GM21367 (cell line): Measurements from ENCODE around the gene MOB3B.

Source experiments
- ATAC-seq: cut with Tn5 transposase; IDR thresholded peaks from one replicate; pipeline ENCODE4 v1.9.1; 2021; ENCODE audit not compliant: unreplicated experiment

MOB3B gene

DNA sequence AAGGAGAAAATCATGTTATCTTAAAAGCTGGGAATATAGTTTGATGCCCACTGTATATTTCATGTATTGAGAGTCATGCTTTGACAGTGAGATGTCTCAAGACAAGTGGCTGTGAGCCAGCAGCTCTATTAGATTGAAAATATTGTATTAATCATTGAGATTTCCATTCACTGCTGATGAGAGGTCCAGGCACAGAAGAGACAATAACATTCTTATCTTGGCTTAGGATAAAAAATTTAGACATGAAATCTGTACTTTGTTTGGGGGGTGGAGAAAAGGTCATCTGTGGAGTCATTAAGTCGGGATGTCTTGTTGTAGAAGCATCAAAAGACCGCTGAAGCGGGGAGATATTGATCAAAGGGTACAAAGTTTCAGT, 134.8 kb downstream of the MOB3B start:
- no peak for ATAC-seq

DNA sequence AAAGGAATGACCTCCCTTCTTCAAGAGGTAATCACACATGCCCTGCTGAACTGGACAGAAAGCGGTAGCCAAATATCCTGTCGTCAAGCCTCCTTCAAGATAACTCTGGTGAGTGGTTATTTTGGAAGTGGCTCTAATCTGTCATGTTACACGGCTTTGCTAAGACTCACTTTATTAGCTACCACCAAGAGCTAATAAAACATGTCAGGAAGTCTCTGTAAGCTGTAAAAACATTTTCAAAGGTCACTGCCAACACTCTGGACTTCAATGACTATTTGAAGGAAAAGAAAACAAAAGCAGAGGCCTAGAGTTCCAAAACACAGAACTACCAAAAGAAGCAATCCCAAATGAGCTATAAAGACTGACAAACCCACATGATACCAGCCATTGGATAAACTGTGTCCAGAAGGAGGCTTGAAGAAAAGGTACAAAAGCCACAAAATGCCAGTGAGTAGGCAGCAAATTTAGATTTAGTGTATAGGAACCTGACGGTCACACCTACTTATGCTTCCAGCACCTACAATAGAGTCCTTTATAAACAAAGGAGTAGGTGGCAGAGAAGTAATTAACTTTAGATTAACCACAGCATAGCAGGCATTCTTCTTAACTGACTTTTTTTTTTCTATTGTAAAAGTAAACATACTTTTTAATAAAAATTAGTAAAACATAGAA, 135.3 kb downstream of the MOB3B start:
- no peak for ATAC-seq

DNA sequence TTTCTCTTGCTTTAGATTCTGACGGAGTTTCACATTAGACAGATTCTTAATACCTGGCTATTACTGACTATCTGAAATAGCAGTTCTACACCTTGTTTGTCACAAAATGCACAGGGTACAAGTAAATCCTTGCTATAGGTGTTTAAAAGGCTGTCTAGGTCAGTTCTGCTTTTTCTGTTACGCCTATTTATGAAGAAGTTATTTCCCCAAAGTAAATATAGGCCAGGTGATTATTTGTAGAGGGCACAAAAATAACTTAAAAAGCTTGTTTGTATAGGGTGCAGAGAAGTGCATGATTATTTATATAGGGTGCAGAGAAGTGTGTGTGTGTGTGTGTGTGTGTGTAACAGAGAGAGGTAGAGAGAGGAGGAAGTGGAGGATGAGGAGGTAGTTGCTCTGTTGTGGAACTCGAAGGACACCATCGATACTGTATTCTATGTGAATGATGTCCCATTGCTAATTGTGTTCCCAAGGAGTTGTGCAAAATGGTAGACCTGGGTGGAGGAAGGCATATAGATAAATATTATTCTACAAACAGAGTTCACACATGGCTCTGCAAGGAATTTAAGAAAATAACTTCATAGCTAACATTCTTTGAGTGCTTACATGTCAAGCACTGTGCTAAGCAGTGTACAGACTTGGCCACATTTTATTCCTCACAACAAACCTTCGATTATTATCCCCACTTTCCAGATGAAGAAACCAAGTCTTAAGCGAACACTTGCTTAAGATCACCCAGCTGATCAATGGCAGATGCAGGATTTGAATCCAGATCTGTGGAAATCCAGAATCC, 136.4 kb downstream of the MOB3B start:
- no peak for ATAC-seq

DNA sequence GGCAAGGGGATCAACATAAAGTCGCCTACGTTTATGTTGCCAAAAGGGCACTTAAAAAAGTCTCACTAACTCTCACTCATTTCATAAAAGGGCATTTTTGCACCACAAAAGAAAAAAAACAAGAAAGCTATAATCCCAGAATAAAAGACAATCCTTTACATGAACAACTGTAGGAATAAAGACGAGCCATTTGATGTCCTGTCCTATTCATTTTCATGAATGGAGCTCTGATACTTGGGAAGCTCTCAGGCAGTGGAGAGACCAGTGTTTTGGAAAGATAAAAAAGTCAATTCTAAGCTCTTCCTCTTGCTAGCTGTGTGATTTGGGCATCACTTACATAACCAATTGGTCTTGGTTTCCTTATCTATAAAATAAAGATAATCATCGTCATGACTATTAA, 137.2 kb downstream of the MOB3B start:
- ATAC-seq, result no peak

DNA sequence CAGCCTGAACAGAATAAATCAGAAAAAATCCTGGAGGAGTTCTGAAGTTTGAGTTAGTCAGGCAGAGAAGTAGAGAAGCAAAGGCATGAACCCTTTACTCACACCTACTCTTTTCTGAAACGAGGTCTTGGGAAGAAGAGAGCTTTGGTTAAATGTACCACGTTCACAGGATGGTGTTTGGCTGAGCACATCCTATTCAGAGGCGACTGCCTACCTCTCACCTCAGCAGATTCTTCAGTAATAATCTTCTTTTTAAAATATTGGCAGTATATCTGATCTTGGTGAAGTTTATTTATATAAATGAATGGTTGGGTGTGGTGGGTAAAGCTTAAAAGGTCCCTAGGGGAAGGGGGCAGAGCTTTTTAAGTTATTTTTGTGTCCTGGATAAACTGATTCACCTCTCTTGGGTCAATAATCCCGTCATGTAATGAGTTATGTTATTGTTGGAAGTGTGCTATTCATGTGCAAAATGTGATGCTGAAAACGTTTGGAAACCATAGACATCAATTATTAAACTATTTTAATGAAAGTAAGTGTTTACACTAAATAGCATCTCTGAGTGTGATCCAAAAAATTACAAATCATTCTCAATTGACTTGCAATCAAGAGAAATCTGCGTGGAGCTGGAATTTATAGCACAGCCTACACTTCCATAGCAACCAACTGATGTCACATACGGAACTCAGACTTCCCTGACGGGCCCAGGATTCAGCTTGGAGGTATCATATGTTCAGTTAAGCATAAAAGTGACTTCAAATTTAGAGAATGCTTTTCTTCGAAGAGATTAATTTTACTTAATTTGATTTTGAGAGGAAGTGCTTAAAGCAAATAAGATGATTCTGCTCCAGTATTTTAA, 138.3 kb downstream of the MOB3B start:
- ATAC-seq, result no peak

DNA sequence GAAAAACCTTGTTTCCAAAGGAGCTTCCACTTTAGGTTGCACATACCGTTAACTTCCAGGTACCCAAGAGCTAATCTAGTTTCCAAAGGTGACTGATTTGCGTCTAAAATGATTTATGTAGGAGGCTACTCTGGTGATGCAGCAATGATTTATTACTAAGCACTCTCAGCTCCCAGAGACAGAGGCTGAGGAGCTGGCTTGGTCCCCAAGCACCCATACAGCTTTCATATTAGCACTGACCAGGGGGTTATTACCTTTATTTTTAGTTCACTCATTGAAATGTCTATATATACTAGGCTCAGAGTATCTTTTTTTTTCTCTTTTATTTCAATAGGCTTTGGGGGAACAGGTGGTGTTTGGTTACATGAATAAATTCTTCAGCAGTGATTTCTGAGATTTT, 141.5 kb downstream of the MOB3B start:
- no peak for ATAC-seq

DNA sequence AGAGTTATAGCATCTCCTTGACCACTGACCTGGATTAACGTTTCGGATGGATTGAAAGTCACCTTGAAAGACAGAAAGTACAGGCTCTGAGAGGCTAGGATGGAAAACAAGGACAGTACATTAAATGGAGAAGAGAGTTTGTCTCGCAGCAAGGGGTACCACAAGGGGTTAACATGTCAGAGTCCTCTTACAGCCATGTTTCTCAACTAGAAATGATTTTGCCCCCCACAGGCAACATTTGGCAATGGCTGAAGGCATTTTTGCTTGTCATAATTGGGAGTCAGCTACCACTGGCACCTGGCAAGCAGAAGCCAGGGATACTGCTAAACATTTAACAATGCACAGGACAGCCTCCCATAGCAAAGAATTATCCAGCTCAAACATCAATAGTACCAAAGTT, 141.9 kb downstream of the MOB3B start:
- no peak for ATAC-seq

DNA sequence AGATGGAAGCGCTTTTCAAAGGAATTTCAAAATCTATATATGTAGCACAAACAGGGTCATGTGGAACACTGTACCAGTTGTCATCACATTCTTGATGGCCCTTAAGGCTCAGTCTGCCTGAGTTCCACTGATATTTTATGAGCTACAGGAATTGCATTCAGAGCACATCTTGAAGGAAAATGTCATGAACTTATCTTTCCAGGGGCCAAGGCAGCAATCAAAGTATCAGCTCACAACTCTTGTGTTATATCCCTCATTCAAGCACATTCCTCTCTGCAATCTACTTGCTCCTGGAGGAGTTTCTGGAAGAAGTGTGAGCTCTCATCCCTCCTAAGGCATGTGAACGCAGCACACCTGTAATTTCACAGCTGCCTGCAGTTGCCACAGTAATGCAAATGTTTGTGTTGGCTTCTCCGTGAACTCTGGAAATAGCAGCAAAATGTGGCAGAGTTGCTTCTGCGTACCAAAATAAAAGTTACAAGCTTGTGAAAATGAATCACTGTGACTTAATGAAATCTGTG, 143.0 kb downstream of the MOB3B start:
- no peak for ATAC-seq

DNA sequence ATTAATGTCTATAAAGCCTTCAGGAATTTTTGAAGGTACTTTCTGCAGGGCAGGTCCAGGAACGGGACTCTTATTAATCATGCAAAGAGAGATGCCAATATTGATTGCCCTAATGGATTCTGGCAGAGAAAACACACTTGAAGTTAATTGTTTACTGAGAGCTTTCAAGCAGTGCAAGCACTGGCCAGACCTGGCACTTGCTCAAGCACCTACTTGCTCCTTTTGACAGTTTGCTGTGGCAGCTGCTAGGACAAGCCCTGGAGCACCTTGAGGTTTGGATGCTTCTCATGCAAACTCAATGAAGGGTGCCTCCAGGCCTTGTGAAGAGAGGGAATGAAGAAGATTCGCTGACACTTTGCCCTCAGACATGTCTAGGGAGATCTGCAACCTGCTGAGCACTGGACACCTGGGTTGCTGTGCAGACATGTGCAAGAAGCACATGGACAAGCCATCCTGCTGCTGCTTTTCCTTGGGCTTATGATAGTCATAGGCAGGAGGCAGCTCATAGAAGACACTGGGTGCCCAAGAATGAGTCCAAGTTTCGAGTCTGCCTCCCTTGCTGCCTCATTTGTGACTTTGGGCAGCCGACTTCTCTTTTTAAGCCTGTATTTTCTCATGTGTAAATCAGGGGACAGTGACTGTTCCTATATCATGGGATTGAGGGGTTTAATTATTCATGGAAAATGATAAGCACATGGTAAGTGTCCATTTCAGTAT, 143.8 kb downstream of the MOB3B start:
- no peak for ATAC-seq

DNA sequence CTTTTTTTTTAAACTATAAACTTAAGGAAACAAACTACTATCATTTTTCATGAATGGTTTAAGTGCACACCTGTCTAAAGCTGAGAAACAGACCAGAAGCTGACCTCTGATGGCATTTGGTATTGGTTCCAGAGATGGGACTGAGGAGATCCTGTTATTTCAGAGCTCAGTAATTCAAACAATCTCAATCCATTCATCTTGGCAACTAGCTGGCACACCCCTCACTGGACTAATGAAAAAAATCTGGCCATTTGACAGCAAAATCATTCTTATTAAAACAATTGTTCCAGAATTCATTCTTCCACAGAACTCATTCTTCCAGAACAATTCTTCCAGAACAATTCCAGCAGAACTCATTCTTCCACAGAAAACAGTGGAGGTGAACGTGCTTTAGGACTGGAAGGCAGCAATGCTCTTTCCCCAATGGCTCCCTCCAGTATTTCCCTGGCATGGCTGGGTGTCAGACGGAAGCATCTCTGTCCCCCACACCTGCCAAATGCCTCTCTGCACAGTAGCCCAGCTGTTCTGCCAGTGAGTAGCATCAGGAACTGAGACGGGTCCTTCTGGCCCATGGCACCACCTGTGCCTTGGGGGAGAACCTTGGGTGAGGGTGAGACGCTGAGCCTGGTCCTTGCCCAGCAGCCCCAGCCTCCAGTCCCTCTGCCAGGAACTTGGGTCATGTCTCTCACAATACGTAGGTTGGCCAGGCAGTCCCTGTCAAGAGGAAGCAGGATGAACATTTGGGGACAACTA, 145.2 kb downstream of the MOB3B start:
- ATAC-seq, result no peak

DNA sequence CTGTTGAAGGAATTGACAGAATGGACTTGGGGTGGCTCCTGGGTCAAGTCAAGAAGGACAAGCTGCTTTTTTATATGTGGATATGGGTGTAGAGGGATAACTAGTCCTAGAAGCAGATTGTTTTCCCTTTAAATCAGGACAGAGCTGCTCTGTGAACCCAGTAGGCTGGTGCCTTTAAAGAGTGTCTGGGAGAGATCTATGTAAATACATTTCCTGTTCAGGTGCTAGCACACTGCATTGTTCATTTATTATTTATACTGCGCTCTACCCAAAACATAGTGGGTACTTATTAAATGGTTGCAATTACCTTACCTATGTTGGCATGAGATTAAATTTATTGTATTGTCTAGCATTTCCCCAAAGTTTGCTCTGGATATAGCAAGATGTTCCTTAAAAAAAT, 146.1 kb downstream of the MOB3B start:
- ATAC-seq, result peak; percentile 38

DNA sequence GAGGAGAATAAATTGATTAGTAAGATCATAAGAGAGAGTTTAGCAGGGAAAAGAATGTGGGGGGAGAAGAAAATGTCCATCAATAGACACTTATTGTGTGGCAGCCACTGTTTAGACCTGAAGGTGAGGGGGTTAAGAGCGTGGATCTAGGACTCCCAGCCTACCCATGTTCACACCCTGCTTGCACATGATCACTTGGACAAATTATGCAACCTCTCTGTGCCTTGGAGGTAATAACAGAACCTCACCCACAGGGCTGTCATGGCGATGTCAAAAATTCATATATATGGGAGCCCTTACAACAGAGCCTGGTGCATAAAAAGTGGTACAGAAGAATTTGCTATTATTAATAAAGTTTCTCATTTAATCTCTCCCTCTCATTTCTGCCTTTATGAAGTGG, 146.6 kb downstream of the MOB3B start:
- no peak for ATAC-seq

DNA sequence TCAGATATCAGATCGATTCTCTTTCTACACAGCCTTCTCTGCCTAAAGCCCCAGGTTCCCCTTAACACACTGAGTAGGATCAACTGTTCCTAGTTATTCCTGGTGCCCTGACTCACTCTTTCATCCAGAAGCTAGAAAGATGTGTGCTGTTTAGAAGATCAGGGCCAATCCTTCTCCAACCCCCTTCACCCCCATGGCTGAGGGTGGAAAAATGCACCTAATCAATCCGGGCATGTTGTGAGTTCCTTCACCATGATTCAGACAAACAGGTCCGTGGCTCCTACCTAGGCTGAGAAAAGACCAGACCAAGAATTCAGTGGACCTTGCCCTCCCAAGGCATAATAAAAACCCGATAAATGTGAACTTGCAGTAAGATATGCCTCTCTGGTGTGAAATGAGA, 147.3 kb downstream of the MOB3B start:
- ATAC-seq, result no peak

DNA sequence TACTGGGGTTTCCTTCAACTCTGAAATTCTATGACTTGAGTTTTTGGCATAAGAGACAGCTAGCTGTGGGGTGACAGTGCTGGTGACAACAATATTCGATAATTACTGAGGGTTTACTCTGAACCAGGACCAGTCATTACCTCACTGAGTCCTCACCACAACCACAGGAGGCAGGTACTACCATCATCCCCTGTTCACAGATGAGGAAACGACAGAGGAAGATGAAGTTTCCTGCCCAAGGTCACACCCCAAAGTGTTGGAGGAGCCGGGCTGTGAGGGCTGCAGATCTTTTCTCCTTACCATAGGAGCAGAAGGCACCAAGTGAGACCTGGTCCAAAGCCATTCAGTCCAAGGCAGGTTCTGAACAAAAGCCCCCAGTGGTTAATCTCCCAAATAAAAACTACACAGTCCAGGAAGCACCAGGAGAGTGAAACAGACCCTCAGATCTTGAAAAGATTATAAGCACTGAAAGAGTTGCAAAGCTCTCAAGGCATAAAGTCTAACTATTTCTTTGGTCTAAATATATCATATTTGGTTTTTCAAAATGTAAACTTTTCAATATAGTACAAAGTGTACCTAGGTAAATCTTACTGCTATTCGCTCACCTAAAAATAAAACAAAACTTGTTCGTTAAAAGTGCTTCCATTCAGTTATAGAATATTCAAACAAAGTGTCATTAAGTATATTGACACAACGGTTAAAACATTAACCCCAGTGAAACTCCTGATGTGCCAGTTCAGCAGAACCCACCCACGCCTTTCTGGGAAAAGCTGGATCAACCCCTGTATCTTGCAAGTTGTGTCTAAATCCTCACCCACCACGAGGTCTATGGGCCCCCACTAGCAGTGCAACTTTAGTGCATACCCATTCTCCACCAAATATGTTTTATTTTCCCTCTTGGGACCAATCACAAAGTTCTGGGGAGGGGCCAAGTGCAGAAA, 150.0 kb downstream of the MOB3B start:
- peak; percentile 23 for ATAC-seq

DNA sequence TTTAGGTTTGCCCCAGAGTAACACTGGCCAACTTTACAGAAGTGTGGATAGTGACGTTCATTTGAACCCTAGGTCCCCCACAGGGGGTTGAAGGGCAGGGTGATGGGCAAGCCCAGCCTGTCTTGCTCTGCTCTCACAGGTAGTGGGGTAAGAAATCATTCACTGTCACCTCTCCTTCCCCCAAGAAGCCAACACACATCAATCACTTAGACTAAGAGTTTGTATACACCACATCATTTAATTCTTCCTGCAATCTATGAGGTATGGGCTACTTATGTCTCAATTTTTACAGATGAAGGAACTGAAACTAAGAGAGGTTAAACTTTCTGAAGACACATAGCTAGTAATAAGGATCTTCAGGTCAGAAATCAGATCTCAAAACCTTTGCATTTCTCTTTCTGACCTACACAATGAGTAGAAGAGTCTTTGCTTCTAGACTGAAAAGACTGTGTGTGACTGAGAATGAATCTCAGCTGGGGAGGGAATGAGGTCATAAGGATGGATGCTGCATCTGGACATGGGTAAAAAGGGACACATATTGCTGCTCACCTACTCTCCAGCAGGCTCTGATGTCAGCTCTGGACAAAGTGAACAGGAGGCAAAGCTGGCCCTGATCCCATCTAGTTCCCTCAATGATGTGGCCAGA, 151.7 kb downstream of the MOB3B start:
- ATAC-seq, result peak; percentile 91

DNA sequence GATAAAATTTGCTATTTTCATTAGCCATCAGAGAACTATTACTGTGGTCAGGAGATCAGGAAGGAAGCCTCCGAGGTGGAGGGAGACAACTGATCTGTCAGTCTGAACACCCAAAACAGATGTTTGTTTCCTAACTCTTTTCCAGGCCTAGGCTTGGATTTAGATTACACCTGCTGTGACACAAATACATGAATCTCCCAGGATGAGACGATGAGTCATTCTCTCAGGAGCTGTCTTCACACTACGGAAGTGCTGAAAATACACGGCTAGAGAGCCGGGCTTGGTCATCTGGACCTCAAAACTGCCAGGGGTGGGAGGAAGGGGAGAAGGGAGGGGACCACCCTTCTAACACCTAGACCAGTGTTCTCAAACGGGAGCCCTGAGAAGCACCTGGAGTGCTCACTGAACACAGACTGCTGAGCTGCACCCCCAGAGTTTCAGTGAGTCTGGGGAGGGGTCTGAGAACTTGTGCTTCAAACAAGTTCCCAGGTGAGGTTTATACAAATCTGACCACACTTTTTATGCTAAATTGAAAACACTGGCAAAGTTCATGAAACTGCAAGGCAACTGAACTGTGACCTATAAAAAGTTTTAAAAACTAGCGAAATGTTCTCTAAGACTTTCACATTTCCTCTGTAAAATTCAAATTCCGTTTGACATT, 152.3 kb downstream of the MOB3B start:
- peak; percentile 26 for ATAC-seq

DNA sequence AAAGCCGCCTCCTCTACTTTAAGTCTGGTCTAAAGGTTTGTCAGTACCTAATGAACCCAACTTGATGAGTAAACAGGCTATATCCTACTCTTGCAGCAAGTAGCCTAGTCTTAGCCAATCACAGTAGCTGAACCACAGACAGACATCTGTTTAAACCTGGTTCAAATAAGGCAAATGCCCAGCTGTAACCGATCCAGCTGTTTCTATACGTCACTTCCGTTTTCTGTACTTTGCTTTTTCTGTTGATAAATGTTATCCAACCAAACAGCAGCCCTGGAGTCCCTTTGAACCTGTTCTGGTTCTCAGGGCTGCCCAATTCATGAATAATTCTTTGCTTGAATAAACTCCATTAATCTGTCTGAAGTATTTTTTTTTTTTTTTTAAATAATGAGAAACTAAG, 155.8 kb downstream of the MOB3B start:
- ATAC-seq, result no peak

DNA sequence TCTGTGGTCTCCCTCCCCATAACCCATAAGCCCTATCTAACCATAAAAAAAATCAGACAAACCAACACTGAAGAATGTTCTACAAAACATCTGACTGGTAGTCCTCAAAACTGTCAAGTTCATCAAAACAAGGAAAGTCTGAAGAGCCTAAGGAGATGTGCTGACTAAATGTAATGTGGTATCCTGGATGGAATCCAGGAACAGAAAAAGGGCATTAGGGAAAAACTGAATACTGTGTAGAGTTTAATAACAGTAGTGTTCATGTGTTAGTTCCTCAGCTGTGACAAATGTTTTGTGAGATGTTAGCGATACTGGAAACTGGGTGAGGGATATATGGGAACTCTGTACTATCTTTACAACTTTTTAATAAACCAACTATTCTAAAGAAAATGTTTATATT, 157.0 kb downstream of the MOB3B start:
- ATAC-seq, result no peak
